PFSK-1 (cell line): Measurements from ENCODE around the gene LRRC71.

Experiments
- FOXP2 ChIP-seq: optimal IDR thresholded peaks from 2 replicates; pipeline ENCODE3; 2011; ENCODE audit warnings: borderline replicate concordance, control low read depth, inconsistent platforms; ENCODE audit not compliant: insufficient read depth; ENCODE audit errors: extremely low read length, extremely low read depth
- POLR2AphosphoS5 ChIP-seq: IDR thresholded peaks from 2 replicates; pipeline ENCODE4 v1.6.1; 2012; ENCODE audit warnings: low read depth, mild to moderate bottlenecking, control low read depth, low read length, moderate library complexity
- REST ChIP-seq, 2 experiments: IDR thresholded peaks; 2 replicates each; pipeline versions ENCODE4 v1.6.1 to v1.8.0; 2011 to 2012; ENCODE audit warnings: low read depth in 2 of 2, low read length in 2 of 2, control low read depth in 1 of 2, inconsistent platforms in 1 of 2, mild to moderate bottlenecking in 1 of 2, moderate library complexity in 1 of 2; ENCODE audit not compliant: insufficient read depth in 1 of 2
- SIN3A ChIP-seq: IDR thresholded peaks from 2 replicates; pipeline ENCODE4 v1.6.1; 2012; ENCODE audit warnings: mild to moderate bottlenecking, low read length, moderate library complexity, borderline replicate concordance; ENCODE audit not compliant: insufficient read depth
- TAF1 ChIP-seq: IDR thresholded peaks from 2 replicates; pipeline ENCODE4 v1.6.1; 2012; ENCODE audit warnings: low read length, control low read depth, borderline replicate concordance; ENCODE audit not compliant: insufficient read depth

Gene LRRC71

GRCh38 chr1:156904187-156904959 is 16.1 kb upstream of the LRRC71 start:
- TF ChIP-seq FOXP2 = no peak
- no peak for TF ChIP-seq REST (IDR thresholded peaks at IDR 0.05; ENCODE audit: insufficient read depth in 1 of 2, low read depth in 2 of 2, low read length in 2 of 2)
- TF ChIP-seq POLR2AphosphoS5 = no peak
- TF ChIP-seq TAF1 = no peak
- no peak for TF ChIP-seq SIN3A

- TF ChIP-seq REST (IDR thresholded peaks at IDR 0.05; ENCODE audit: insufficient read depth in 1 of 2, low read depth in 2 of 2, low read length in 2 of 2) = no peak
- TF ChIP-seq SIN3A = no peak
- TF ChIP-seq TAF1 = no peak
- no peak for TF ChIP-seq POLR2AphosphoS5
These were observed 15.3 kb upstream of the LRRC71 start for GRCh38 chr1:156905176-156905575.

GRCh38 chr1:156905651-156906050 is 14.8 kb upstream of the LRRC71 start:
- no peak for TF ChIP-seq SIN3A
- TF ChIP-seq REST (IDR thresholded peaks at IDR 0.05; ENCODE audit: insufficient read depth in 1 of 2, low read depth in 2 of 2, low read length in 2 of 2) = no peak
- TF ChIP-seq TAF1 = no peak
- TF ChIP-seq FOXP2 = no peak
- no peak for TF ChIP-seq POLR2AphosphoS5

GRCh38 chr1:156906206-156906906 is 14.1 kb upstream of the LRRC71 start:
- TF ChIP-seq POLR2AphosphoS5 (no peak), TAF1 (no peak), REST (IDR thresholded peaks at IDR 0.05; ENCODE audit: insufficient read depth in 1 of 2, low read depth in 2 of 2, low read length in 2 of 2) (no peak), FOXP2 (no peak)
